GM23338 (cell line): Measurements from ENCODE around the gene TSPAN10. TPM values are rescaled to one million over a fixed set of nuclear protein-coding genes. Genes with fewer than 3 reads are reported as not detected.

Experiments used
- ATAC-seq: fragments of 200-7000 bp; cut with Tn5 transposase; 3 replicates; pipeline ENCODE4 v1.9.1; 2020
- DNase-seq: peaks from one replicate; pipeline ENCODE4 v3.0.0-alpha.2; 2015; ENCODE audit warnings: low spot score
- H2AFZ ChIP-seq: fragments of 200-600 bp; sonication (generic); 2 replicates; pipeline ENCODE4 v1.8.0; 2016; ENCODE audit warnings: antibody characterized with exemption, mild to moderate bottlenecking, moderate library complexity
- H3F3A ChIP-seq: fragments of 200-600 bp; sonication (generic); replicated peaks from 2 replicates; pipeline ENCODE4 v1.8.0; 2017; ENCODE audit warnings: antibody characterized with exemption, mixed run types, low read depth
- H3K27ac ChIP-seq: fragments of 200-600 bp; sonication (generic); 2 replicates; pipeline ENCODE4 v1.6.1; 2016; ENCODE audit warnings: low read depth
- H3K27me3 ChIP-seq: fragments of 200-600 bp; sonication (generic); 2 replicates; pipeline ENCODE4 v1.8.0; 2016; ENCODE audit warnings: mild to moderate bottlenecking, mixed run types, moderate library complexity; ENCODE audit not compliant: insufficient read depth
- H3K36me3 ChIP-seq: fragments of 200-600 bp; sonication (generic); 2 replicates; pipeline ENCODE4 v1.8.0; 2016; ENCODE audit warnings: mild to moderate bottlenecking; ENCODE audit not compliant: insufficient read depth
- H3K4me1 ChIP-seq: fragments of 200-600 bp; sonication (generic); 2 replicates; pipeline ENCODE4 v1.8.0; 2016; ENCODE audit warnings: mild to moderate bottlenecking, moderate library complexity; ENCODE audit not compliant: insufficient read depth
- H3K4me2 ChIP-seq: fragments of 200-600 bp; sonication (generic); 2 replicates; pipeline ENCODE4 v1.7.1; 2017; ENCODE audit warnings: mixed run types
- H3K4me3 ChIP-seq: fragments of 200-600 bp; sonication (generic); 2 replicates; pipeline ENCODE4 v1.6.1; 2016; ENCODE audit warnings: mixed run types
- H3K79me2 ChIP-seq: fragments of 200-600 bp; sonication (generic); replicated peaks from 2 replicates; pipeline ENCODE4 v1.8.0; 2017; ENCODE audit warnings: mild to moderate bottlenecking; ENCODE audit not compliant: insufficient read depth
- H3K9me2 ChIP-seq: fragments of 200-600 bp; sonication (generic); 2 replicates; pipeline ENCODE4 v1.8.0; 2017; ENCODE audit not compliant: insufficient read depth
- H4K20me1 ChIP-seq: fragments of 200-600 bp; sonication (generic); replicated peaks from 2 replicates; pipeline ENCODE4 v1.8.0; 2017; ENCODE audit warnings: mild to moderate bottlenecking; ENCODE audit not compliant: insufficient read depth
- H3K27ac Mint-ChIP-seq: 2 replicates; pipeline ENCODE4 v1.8.0; 2020; ENCODE audit warnings: inconsistent platforms, mild to moderate bottlenecking, moderate library complexity, mixed read lengths
- H3K27me3 Mint-ChIP-seq: 3 replicates; pipeline ENCODE4 v1.8.0; 2022; ENCODE audit warnings: low read depth, mild to moderate bottlenecking, moderate library complexity, mixed read lengths, inconsistent platforms; ENCODE audit not compliant: insufficient read depth, poor library complexity
- H3K36me3 Mint-ChIP-seq: 3 replicates; pipeline ENCODE4 v1.8.0; 2021; ENCODE audit warnings: low read depth, mild to moderate bottlenecking, inconsistent platforms, moderate library complexity, mixed read lengths
- H3K4me1 Mint-ChIP-seq: 3 replicates; pipeline ENCODE4 v1.8.0; 2020; ENCODE audit warnings: mild to moderate bottlenecking, inconsistent platforms, mixed read lengths
- H3K4me3 Mint-ChIP-seq: 3 replicates; pipeline ENCODE4 v1.8.0; 2021; ENCODE audit warnings: moderate library complexity, mild to moderate bottlenecking, inconsistent platforms, mixed read lengths
- H3K9me3 Mint-ChIP-seq: 3 replicates; pipeline ENCODE4 v1.8.0; 2020; ENCODE audit warnings: moderate library complexity, mild to moderate bottlenecking, inconsistent platforms, mixed read lengths
- CREB1 ChIP-seq: fragments of 250-450 bp; sonication (Bioruptor Pico); IDR thresholded peaks from 2 replicates; pipeline ENCODE4 v1.5.0; 2020; ENCODE audit warnings: low read depth, mild to moderate bottlenecking, moderate library complexity
- EZH2 ChIP-seq: fragments of 200-600 bp; sonication (generic); IDR thresholded peaks from one replicate; pipeline ENCODE4 v1.8.0; 2017; ENCODE audit warnings: antibody characterized with exemption, mild to moderate bottlenecking, low read depth; ENCODE audit not compliant: unreplicated experiment
- EZH2phosphoT487 ChIP-seq: fragments of 200-600 bp; sonication (generic); IDR thresholded peaks from one replicate; pipeline ENCODE4 v1.8.1; 2018; ENCODE audit warnings: antibody characterized with exemption; ENCODE audit not compliant: unreplicated experiment
- JUNB ChIP-seq: IDR thresholded peaks from one replicate; pipeline ENCODE4 v1.6.1; 2016; ENCODE audit warnings: antibody characterized with exemption; ENCODE audit not compliant: unreplicated experiment
- NANOG ChIP-seq: IDR thresholded peaks from 2 replicates; pipeline ENCODE4 v1.6.1; 2016; ENCODE audit warnings: antibody characterized with exemption, borderline replicate concordance
- POLR2AphosphoS5 ChIP-seq: IDR thresholded peaks from 2 replicates; pipeline ENCODE4 v1.6.1; 2016; ENCODE audit warnings: antibody characterized with exemption, low read depth
- REST ChIP-seq: IDR thresholded peaks from one replicate; pipeline ENCODE4 v1.6.1; 2018; ENCODE audit warnings: antibody characterized with exemption; ENCODE audit not compliant: unreplicated experiment
- STAT1 ChIP-seq: IDR thresholded peaks from one replicate; pipeline ENCODE4 v1.6.1; 2016; ENCODE audit warnings: antibody characterized with exemption; ENCODE audit not compliant: unreplicated experiment
- ZNF114 ChIP-seq: fragments of 250-450 bp; sonication (Bioruptor Pico); IDR thresholded peaks from 2 replicates; pipeline ENCODE4 v1.5.0; 2020; ENCODE audit warnings: mild to moderate bottlenecking, moderate library complexity
- ZNF331 ChIP-seq: fragments of 250-450 bp; sonication (Bioruptor Pico); IDR thresholded peaks from 2 replicates; pipeline ENCODE4 v1.5.0; 2020; ENCODE audit warnings: low read depth, mild to moderate bottlenecking, moderate library complexity
- polyA plus RNA-seq: library from polyadenylated mRNA; unstranded; fragments of >200 nt; fragmentation: Nextera tagmentation; extraction: Ambion mirVana; gene quantifications from 2 replicates; pipeline ENCODE4 v1.2.1, GENCODE V29; 2016
- total RNA-seq: library from RNA; depleted of rRNA; stranded (reverse); fragments of >200 nt; shearing (Covaris generic); gene quantifications from 2 replicates; pipeline ENCODE4 v1.2.3, GENCODE V29; 2014
- TF ChIP-seq, protein P1 (sequence below), 2 experiments: fragments of 200-600 bp in 1 of 2; sonication (generic) in 1 of 2; conservative IDR thresholded peaks; 2 replicates each; pipeline versions ENCODE4 v1.5.1 to v1.6.1; 2016 to 2017; ENCODE audit warnings: antibody characterized with exemption in 2 of 2, low read depth in 2 of 2, mild to moderate bottlenecking in 2 of 2, moderate library complexity in 1 of 2
- TF ChIP-seq, protein P2 (sequence below): fragments of 250-450 bp; sonication (Bioruptor Pico); IDR thresholded peaks from 2 replicates; pipeline ENCODE4 v1.5.0; 2020; ENCODE audit warnings: mild to moderate bottlenecking, moderate library complexity
- TF ChIP-seq, protein P3 (sequence below): IDR thresholded peaks from 2 replicates; pipeline ENCODE4 v1.6.1; 2016; ENCODE audit warnings: antibody characterized with exemption

TSPAN10 gene
- total and polyA plus RNA-seq, 2 experiments from 2014 or later, result 0.66 to 1.2 TPM

GRCh38 chr17:81682565-81683207 is 45.7 kb downstream of the TSPAN10 start:
- ATAC-seq (no peak; the same call in 2 of the 3 replicates), DNase-seq (no peak)
- H4K20me1 ChIP-seq, result peaks cover 8% of the 10 kb centered on the region; the same call in 1 of the 2 replicates
- H3K36me3 ChIP-seq, result no peaks in the 10 kb centered on the region
- no peak overlapping the region for H3K27ac ChIP-seq
- Mint-ChIP-seq H3K27me3 (peaks cover 11% of the 10 kb centered on the region), H3K36me3 (peaks cover 28% of the 10 kb centered on the region), H3K4me1 (peaks cover 12% of the 10 kb centered on the region), H3K27ac (peak overlapping the region; percentile 71), H3K4me3 (peak overlapping the region; percentile 92), H3K9me3 (no peaks in the 10 kb centered on the region; the same call in 2 of the 3 replicates)
- H3K4me1 ChIP-seq, result peaks cover 6% of the 10 kb centered on the region
- no peak for TF ChIP-seq NANOG
- TF ChIP-seq POLR2AphosphoS5, result no peak
- no peak for TF ChIP-seq JUNB
- TF ChIP-seq REST, result no peak
- no peak for TF ChIP-seq ZNF114 (CRISPR knock-in tag)
- no peak for TF ChIP-seq CREB1 (CRISPR knock-in tag)
- TF ChIP-seq, protein P1, sequence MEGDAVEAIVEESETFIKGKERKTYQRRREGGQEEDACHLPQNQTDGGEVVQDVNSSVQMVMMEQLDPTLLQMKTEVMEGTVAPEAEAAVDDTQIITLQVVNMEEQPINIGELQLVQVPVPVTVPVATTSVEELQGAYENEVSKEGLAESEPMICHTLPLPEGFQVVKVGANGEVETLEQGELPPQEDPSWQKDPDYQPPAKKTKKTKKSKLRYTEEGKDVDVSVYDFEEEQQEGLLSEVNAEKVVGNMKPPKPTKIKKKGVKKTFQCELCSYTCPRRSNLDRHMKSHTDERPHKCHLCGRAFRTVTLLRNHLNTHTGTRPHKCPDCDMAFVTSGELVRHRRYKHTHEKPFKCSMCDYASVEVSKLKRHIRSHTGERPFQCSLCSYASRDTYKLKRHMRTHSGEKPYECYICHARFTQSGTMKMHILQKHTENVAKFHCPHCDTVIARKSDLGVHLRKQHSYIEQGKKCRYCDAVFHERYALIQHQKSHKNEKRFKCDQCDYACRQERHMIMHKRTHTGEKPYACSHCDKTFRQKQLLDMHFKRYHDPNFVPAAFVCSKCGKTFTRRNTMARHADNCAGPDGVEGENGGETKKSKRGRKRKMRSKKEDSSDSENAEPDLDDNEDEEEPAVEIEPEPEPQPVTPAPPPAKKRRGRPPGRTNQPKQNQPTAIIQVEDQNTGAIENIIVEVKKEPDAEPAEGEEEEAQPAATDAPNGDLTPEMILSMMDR (conservative IDR thresholded peaks at IDR 0.05; ENCODE audit: low read depth in 2 of 2), result no peak
- TF ChIP-seq EZH2phosphoT487, result no peak
- no peak for TF ChIP-seq ZNF331 (CRISPR knock-in tag)
- TF ChIP-seq EZH2, result no peak
- TF ChIP-seq, protein P2, sequence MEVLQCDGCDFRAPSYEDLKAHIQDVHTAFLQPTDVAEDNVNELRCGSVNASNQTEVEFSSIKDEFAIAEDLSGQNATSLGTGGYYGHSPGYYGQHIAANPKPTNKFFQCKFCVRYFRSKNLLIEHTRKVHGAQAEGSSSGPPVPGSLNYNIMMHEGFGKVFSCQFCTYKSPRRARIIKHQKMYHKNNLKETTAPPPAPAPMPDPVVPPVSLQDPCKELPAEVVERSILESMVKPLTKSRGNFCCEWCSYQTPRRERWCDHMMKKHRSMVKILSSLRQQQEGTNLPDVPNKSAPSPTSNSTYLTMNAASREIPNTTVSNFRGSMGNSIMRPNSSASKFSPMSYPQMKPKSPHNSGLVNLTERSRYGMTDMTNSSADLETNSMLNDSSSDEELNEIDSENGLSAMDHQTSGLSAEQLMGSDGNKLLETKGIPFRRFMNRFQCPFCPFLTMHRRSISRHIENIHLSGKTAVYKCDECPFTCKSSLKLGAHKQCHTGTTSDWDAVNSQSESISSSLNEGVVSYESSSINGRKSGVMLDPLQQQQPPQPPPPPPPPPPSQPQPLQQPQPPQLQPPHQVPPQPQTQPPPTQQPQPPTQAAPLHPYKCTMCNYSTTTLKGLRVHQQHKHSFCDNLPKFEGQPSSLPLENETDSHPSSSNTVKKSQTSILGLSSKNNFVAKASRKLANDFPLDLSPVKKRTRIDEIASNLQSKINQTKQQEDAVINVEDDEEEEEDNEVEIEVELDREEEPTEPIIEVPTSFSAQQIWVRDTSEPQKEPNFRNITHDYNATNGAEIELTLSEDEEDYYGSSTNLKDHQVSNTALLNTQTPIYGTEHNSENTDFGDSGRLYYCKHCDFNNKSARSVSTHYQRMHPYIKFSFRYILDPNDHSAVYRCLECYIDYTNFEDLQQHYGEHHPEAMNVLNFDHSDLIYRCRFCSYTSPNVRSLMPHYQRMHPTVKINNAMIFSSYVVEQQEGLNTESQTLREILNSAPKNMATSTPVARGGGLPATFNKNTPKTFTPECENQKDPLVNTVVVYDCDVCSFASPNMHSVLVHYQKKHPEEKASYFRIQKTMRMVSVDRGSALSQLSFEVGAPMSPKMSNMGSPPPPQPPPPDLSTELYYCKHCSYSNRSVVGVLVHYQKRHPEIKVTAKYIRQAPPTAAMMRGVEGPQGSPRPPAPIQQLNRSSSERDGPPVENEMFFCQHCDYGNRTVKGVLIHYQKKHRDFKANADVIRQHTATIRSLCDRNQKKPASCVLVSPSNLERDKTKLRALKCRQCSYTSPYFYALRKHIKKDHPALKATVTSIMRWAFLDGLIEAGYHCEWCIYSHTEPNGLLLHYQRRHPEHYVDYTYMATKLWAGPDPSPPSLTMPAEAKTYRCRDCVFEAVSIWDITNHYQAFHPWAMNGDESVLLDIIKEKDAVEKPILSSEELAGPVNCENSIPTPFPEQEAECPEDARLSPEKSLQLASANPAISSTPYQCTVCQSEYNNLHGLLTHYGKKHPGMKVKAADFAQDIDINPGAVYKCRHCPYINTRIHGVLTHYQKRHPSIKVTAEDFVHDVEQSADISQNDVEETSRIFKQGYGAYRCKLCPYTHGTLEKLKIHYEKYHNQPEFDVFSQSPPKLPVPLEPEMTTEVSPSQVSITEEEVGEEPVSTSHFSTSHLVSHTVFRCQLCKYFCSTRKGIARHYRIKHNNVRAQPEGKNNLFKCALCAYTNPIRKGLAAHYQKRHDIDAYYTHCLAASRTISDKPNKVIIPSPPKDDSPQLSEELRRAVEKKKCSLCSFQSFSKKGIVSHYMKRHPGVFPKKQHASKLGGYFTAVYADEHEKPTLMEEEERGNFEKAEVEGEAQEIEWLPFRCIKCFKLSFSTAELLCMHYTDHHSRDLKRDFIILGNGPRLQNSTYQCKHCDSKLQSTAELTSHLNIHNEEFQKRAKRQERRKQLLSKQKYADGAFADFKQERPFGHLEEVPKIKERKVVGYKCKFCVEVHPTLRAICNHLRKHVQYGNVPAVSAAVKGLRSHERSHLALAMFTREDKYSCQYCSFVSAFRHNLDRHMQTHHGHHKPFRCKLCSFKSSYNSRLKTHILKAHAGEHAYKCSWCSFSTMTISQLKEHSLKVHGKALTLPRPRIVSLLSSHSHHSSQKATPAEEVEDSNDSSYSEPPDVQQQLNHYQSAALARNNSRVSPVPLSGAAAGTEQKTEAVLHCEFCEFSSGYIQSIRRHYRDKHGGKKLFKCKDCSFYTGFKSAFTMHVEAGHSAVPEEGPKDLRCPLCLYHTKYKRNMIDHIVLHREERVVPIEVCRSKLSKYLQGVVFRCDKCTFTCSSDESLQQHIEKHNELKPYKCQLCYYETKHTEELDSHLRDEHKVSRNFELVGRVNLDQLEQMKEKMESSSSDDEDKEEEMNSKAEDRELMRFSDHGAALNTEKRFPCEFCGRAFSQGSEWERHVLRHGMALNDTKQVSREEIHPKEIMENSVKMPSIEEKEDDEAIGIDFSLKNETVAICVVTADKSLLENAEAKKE, result no peak
- no peak for TF ChIP-seq STAT1
- TF ChIP-seq, protein P3, sequence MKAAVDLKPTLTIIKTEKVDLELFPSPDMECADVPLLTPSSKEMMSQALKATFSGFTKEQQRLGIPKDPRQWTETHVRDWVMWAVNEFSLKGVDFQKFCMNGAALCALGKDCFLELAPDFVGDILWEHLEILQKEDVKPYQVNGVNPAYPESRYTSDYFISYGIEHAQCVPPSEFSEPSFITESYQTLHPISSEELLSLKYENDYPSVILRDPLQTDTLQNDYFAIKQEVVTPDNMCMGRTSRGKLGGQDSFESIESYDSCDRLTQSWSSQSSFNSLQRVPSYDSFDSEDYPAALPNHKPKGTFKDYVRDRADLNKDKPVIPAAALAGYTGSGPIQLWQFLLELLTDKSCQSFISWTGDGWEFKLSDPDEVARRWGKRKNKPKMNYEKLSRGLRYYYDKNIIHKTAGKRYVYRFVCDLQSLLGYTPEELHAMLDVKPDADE, result no peak
- H3K4me2 ChIP-seq, result peak overlapping the region; percentile 93
- no peak overlapping the region for H2AFZ ChIP-seq
- H3F3A ChIP-seq, result peaks cover 18% of the 10 kb centered on the region
- H3K4me3 ChIP-seq, result peak overlapping the region; percentile 96
- peaks cover 48% of the 10 kb centered on the region for H3K79me2 ChIP-seq
- no peaks in the 10 kb centered on the region for H3K9me2 ChIP-seq
- no peaks in the 10 kb centered on the region for H3K27me3 ChIP-seq
